ENCODE results near the gene CELF4.

The CELF4 gene

DNA sequence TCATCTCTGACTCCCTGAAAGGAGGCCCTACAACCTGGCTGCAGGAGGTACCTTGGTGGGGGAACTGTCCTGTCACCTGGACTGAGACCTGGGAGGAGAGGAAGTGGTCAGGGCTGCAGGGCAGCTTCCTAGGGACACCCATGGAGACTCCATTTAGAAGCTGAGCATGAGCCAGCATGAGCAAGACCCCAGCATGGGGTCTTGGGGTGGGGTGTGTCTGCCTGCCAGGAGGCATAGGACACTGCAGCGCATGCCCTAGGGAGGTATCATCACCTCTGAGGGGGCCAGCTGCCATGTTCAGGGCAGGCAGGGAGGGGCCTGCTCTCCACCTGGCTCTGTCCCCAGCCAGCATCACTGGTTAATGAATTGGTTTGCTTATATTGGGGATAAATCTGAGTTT is 249.7 kb downstream of the CELF4 start:
- no peak for DNase-seq (ENCODE audit: low spot score)

DNA sequence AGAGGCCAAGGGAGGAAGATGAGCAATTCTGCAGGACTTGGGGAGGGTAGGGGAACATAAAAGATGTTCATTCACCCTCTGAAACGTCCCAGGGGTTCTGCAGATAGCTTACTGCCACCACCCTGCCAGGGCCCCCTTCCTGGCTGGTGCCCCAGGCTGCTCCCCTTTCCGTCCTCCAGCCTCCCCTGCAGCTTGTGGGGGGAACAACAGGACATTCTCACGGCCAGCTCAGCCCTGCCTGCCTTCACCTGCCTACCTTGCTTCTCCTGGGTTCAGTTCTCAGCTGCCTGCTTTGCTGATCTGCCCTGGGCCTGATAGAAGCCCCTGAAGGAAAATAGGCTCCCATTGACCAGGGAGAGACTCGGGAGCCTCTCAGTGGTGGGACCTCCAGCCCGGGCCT is 251.1 kb downstream of the CELF4 start:
- no peak for DNase-seq (ENCODE audit: low spot score)

DNA sequence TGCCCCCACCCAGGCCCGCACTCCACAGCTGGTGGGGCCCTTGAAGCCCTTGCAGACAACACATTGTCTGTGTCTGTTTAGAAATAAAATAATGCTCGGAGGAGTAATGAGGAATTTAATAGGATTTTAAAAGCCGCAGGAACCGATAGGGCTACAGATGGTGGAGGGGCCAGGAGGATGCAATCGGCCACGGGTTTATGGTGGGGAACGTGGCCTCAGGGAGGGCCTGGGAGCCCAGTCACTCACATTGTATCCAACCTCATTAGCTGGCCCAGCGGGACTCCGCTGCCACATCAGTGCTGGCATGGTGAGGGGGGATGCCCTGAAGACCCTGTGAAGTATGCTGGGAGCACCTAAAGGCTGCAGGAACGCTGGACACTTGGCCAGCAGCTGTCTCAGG is 252.0 kb downstream of the CELF4 start:
- no peak for DNase-seq (ENCODE audit: low spot score)

DNA sequence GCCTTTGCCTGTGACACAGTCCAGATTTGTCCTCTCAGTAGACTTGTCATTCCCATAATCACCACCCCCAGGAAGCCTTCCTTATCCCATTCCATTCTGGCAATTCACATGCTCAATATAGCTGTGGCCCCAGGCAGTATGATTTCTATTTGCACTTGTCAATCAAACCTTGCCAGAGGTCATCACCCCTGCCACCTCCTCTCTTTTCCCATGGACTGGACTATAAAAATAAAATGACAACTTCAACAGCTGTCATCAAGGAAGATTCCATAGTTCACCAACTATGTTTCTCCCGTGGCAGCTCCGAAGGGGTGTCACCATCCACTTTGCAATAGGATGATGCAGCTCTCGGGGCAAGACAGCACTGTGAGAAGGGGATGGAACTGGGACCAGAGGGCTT is 255.7 kb downstream of the CELF4 start:
- DNase-seq (ENCODE audit: low spot score): no peak

DNA sequence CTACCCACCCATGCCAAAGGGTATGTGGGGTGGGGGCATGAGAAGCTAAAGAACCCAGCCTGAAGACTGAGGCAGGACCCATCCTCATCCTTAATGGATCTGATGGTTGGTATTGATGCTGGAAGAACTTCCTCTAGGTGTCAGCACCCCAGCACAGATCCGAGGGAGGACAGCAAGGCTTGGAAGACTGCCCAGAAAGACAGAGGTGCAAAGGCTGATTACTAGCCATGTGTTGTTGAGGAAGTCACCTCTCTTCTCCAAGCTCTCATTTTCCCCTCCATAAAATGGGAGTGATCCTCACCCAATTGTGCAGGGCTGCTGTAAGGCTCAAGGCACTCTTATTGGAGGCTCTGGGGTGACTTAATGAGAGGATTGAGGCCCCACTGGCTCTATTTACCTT is 256.5 kb downstream of the CELF4 start:
- DNase-seq (ENCODE audit: low spot score): no peak

DNA sequence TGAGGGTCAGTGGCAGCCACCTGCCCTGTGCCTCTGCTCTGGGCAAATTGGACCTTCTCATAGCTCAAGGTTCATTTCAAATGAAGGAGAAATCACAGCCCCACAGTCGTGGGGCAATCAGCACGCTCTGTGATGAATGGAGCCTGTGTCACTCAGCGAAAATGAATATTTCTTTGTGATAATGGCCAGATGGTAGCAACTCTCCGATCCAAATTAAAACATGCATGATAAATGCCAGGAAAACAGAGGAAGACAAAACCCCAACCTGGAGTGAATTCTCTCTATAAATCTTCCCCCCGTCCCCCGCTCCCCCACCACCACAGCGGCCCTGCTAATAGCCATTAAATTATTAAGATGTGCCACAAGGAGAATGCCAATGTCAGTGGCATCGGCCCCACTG is 258.4 kb downstream of the CELF4 start:
- no peak for DNase-seq (ENCODE audit: low spot score)

DNA sequence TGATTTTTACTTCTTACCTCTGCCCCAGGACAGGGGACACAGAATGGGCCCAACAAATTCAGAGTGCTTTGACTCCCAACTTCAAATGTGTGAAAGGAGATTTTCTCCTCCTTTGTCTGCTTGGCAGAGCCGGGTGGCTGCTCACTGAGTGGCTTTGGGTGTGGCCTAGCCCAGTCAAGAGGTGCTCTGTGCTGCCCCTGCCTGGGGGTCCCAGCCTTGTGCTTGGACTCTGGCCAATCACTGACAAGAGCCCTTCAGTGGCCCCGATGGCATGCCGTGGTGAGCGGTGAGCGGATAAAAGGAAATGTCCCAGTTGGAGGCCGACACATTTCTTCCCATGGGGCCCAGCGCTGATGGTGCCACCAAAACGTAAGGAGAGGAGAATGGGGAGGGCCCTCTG is 259.2 kb downstream of the CELF4 start:
- DNase-seq (ENCODE audit: low spot score): no peak

DNA sequence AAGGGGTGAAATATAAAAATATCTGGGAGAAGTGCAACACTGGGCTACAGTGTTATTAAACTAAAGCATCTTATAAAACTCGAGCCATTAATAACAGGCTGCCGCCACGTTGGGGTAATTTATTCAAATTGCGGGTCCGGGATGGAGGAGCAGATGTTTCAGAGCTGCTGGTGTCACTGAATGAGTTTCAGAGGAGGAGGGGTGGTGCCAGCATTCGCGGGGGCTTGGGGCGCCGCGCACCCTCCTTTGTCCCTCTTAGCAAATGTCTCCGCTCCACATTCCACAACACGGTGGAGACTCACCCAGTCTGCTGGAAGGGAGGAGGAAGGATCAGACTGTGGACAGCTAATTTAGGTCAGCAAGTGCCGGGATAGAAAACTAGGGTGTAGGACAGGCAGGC is 260.5 kb downstream of the CELF4 start:
- no peak for DNase-seq (ENCODE audit: low spot score)

DNA sequence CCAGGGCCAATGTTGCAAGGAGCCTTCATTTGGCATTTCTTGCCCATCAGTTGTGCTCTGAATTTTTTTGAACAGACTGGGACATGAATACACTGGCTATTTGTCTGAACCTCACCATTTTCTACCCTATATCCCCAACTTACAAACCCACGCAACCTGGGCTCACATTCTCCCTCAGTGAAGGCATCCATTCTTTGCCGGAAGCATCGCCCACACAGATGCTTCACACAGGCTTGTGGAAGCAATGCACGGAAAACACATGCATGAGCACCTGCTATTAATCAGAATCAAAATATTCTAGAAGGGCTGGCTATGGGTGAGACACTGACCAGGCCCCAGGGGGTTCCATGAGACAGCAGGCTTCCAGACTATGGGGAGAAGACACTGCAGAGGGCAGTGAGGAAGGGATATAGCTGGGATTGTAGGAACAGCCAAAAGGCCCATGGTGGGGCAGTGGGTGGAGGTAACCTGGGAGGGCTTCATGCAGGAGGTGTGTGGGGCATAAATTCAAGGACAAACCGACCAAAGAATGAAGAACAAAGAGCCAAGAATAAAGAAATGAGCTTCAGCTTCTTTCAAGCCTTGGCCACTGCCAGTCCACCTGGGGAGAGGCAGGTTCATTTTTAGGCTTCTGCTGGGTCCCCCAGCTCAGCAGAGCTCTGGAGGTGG is 261.5 kb downstream of the CELF4 start:
- DNase-seq (ENCODE audit: low spot score): no peak

DNA sequence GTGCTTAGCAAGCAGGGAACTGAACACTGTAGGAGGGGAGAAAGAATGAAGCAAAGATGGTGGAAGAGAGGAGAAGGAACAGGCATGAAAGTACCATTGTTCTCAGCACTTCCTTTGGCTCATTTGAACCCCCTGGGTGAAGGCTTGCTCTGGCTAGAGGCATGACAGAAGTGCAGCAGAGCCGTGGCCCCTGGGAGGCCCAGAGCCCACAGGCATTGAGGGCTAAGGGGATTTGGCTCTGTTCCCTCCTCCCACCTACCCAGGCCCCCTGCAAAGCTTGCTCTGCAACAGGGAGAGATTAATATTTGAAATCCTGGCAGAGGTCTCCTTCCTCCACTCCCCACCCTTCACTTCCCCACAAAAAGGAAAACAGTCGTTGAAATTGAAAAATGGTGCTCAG is 262.6 kb downstream of the CELF4 start:
- DNase-seq (ENCODE audit: low spot score): no peak

DNA sequence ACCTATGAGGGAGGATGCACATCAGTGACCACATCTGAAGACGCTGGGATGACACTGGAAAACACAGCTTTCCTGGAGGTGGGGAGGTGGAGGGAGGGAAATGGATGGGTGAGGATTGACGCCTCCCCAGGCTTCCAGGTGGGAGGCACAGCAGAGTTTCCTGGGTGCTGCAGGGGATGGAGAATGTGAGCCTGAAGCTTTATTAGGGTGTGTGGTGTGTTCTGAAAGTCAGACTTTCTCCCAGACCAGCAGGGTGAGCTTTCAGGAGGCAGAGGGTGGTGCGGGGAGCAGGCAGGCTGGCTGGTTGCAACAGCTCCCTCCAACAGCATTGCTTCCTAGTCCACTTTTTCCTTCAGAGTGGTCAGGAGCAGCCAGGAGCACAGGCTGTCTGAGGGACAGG is 263.1 kb downstream of the CELF4 start:
- DNase-seq (ENCODE audit: low spot score): no peak

DNA sequence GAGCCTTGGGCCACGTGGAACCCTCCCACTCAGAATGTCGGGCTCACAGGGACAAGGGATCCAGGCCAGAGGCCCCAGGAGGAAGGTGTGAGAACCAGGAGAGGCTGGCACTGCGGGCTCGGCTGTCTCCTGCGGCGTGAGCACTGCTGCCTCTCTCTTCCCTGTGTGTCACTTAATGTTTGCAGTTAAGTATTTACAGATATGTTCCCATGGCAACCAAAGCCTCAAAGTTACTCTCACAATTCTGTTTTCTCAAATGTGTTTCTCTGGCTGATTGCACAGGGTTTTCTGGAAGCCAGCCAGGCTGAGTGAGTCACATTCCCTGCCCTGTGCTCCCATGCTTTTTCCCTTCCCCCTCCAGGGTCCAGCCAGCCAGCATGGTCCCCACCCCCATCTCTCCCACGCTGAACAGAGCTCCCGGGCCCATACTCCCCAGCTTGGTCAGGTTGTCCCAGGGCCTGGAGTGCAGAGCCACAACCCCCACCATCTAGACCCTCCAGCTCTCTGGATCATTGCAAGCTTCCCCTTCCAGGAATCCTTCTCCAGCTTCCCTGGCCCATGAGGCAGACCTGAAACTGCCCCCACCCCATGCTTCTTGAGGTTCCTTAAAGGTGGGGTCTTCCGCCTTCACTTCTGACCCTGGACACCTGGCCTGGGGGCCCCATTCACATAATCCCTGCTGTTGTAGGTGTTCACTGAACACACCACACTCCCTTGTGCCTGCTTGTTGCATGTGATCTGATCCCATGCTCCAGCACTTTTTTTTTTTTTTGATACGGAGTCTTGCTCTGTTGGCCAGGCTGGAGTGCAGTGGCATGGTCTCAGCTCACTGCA is 265.9 kb downstream of the CELF4 start:
- peak; percentile 91 for DNase-seq (ENCODE audit: low spot score)

DNA sequence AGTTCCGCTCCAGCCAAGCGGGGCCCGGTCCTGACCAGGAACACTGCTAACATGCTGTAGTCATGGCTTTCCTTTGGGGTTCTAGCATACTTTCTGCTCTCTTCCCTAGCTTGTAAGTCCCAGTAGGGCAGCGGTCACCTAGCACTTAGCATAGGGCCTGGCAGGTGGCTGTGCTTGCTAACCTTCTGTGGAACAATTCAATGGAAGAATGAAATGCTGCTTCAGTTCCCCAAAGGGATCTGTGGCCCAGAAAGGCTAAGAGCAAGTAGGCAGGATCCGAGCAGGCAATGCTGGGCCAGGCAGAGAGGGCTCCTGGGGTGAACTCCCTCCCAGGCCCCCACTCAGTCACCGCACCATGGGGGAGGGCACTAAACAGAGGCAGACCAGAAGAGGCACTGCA is 266.8 kb downstream of the CELF4 start:
- DNase-seq (ENCODE audit: low spot score): no peak

DNA sequence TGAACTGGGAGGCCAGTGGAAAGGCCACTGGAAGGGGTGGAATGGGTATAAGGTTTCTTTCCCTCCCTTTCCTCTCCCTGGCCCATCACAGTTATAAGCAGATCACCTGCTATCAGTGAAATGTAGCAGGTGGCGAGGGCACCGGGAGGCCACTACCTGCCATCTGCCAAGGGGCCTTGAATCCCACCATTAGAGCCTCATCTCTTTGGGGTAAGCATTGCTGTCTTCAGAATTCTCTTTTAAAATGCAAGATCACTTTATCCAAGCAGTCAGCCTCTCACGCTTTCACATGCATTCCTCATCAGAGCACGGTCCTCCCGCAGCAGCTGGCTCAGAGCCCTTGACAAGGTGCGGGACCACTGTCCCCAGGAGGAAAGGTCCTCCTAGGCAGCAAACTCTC is 268.5 kb downstream of the CELF4 start:
- no peak for DNase-seq (ENCODE audit: low spot score)

DNA sequence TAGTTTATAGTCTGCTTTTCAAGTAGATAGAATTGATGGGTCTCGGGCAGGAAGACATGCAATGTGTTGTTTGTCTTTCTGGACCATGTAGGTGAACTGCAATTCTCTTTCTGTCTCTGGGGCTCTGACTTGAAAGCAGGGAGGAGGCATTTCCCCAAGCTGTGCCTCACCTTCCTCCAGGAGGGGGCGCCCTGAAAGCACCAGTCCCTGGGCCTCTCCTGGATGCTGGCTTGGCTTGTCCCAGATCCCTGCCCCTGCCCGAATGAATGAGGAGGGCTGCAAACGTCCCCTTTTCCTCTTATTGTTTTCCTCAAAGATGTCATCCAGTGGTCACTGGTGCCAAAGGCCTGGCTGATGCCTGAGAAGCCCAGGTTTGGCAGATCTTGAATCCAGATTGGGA is 270.6 kb downstream of the CELF4 start:
- no peak for DNase-seq (ENCODE audit: low spot score)

DNA sequence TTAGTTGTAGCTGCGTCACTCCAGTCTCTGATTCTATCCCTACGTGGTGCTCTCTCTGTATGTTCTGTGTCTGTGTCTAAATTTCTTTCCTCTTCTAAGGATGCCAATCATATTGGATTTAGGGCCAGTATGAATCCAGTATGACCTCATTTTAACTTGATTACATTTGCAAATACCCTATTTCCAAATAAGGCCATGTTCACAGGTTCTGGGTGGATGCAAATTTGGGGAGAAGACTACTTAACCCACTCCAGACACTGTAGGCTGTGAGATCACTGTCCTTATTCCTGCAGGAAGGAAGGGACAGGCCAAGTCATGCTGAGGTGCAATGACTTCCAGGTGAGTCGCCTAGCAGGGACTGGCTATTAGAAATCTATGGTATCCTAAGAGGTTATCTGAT is 272.2 kb downstream of the CELF4 start:
- no peak for DNase-seq (ENCODE audit: low spot score)

DNA sequence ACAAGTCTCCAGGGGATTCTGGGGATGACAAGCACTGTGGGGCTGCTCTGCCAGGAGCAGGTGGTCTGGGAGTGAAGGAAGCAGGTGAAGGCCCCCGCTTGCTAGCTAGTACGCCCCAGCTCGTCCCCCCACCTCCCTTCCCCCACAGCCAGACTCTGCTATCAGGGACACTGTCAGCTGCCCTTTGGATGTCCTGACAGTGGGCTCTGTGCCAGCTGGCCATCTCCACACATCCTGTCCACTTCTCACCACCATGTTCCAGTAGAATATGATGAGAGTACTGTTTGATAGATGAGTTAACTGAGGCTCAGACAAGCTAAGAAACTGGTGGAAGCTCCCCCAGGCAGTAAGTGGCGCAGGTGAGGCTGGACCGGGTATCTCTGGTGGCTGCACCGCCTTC is 276.2 kb downstream of the CELF4 start:
- DNase-seq (ENCODE audit: low spot score): no peak

DNA sequence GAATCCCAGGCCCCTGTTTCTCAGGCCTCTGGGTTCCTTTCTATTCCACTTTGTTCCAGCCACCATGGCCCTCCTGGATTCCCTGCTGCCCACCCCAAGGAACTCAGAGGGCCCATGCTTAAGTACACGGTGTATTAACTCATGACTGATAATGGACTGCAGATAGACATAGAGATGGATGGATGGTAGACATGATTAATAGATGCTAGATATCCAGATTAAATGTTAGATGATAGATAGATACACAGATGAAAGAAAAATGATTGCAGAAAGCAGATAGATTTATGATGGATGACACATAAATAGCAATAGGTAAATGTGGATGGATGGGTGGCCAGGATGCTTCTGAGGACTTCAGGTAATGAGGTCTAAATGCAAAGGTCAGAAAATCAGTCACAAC is 278.0 kb downstream of the CELF4 start:
- no peak for DNase-seq (ENCODE audit: low spot score)

DNA sequence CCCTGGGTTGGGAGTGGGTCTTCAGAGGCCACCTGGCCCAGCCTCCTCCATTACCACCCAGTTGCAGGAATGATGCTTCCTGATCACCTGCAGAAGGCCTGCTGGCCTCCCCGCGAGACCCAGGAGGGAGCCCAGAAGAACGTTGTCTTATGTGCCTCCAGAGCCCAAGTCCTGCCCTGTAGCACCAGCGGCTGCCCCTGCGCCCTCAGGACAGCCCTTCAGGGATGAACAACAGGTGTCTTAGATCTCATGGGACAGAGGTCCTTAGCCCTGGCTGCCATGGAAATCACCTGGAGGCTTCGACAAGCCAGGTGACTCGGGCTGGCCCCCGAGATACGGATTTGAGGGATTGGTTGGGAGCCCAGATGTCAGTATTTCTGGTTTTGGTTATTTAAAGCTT is 278.8 kb downstream of the CELF4 start:
- DNase-seq (ENCODE audit: low spot score): no peak

DNA sequence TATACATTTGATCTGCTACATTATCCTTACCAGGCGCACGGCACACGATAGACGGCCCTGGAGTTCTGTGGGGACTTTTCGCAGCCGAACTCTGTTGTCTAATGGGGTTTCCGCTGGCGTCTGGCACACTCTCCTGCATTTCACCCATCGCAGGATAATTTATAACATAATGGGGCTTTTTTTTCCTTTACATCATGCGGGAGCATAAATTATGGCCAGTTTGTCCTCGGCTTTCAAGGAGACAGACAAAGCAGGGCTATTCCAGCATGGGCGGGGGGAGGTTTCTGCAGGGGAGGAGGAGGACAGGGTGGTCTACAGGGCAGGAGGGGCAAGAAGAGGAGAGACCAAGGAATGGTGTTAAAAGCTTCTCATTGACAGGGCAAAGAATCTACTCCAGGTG is 279.8 kb downstream of the CELF4 start:
- no peak for DNase-seq (ENCODE audit: low spot score)

DNA sequence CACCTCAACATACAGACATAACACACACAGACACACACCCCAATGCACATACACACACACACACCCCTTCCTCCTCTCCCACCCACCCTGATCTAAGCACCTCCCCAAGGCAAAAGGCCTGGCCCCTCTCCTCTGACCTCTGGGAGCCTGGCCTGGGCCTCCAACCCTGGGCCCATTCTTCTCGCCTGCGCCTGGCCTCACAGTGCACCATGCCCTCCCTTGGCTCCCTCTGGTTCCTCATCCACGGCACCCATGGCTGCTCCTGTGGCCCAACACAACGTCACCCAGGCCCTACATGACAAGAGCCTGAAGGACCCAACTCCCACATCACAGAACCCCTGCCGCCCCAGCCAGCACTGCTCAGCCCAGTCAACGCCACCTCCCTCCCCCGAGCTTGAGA is 281.3 kb downstream of the CELF4 start:
- DNase-seq (ENCODE audit: low spot score): no peak

DNA sequence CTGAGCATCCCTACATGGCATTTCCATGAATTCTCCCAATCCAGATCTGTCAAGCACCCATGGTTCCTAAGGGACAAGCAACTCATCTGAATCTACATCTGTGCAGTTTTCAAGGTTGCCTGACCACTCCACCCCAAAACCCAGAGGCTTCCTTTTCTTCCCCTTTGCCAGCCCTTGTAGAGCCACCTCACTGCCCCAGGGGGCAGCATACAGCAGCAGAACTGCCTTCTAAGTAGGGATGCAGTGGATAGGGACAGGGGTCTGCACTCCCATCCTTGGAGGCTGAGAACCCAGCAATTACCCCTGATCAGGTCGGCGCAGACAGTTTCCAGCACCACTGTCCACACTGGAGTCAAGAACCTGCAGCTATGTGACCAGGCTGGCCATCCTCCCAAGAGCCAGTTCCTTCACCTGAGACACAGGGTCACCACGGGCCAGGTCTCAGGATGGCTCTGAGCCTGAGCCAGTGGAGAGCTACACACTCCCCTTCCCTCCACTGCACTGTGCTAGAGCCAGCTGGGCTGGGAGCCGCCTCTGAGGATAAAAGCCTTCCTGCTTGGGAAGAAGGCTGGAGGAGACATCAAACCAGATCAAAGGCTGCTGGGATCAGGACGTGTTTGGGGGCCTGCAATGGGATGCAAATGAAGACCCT is 283.1 kb downstream of the CELF4 start:
- no peak for DNase-seq (ENCODE audit: low spot score)

DNA sequence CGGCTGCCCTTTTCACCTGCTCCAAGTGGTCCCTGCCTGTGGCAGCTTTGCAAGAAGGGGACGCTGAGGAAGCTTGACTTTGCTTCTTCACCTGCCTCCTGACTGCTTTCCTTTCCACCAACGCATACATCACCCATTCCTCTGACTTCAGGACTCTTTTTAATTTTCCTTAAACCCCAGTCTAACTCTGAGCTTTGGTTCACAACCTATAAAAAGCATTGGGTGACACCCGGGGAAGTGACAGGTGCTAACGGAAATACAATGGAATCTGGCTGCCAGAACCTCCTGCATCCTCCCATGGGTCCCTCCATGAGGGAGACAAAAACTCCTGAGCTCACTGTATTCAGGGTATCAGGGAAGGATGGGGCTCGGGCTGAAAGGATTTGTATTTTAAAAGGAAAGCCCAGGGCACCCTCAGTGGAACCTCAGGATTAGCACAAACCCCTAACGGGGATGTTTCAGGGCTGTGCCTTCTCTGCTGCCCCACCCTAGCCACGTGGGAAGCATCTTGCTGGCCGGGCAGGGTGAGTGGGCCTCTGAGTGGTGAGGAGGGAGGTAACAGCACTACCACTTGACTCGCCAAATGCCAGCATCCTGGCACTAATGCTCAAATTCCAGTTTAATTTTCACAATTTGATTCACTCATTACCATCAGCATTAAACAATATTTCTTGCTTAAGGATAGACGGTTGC is 284.8 kb downstream of the CELF4 start:
- DNase-seq (ENCODE audit: low spot score): no peak

Measured in COLO829 (cell line).